GM15510 (cell line): ENCODE results near the gene INPP5F.

Experiments used
- POLR2A ChIP-seq: IDR thresholded peaks from 3 replicates; pipeline ENCODE4 v1.6.1; 2011; ENCODE audit warnings: borderline replicate concordance; ENCODE audit not compliant: insufficient read length; ENCODE audit errors: extremely low read depth

Gene INPP5F

DNA sequence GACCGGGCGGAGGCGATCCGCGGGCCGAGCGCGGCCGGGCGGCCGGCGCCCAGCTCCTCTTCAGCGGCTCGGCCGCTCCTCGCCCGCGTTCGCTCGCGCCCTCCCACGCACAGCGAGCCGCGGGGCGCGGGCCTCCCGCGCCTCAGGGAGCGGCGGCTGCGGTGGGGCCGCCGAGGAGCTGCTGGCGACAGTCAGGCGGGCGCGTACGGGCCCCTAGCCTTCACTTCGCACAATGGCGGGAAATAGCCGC is 146.7 kb downstream of the INPP5F start, which contains the start of gene MCMBP:
Gene MCMBP, minus strand, starts transcription at position 234 of the 250 bp plus-strand sequence. CDS start 259 bp downstream, outside the sequence.
- TF ChIP-seq POLR2A = peak; percentile 77

GRCh38 chr10:119872860-119873681 is 147.2 kb downstream of the INPP5F start:
- peak; percentile 66 for TF ChIP-seq POLR2A

- no peak for TF ChIP-seq POLR2A
Measured at GRCh38 chr10:119878524-119878923, 152.7 kb downstream of the INPP5F start.
